HEK293 (cell line): ENCODE measurements around the gene TTC12.

Experiments
- IKZF3 ChIP-seq: fragments of 450-650 bp; IDR thresholded peaks from 2 replicates; pipeline ENCODE4 v1.5.0; 2018; ENCODE audit warnings: missing biosample characterization, mild to moderate bottlenecking, missing genetic modification characterization, moderate library complexity
- ZBTB1 ChIP-seq: fragments of 450-650 bp; formaldehyde crosslinking; IDR thresholded peaks from 2 replicates; pipeline ENCODE4 v1.5.1; 2016; ENCODE audit warnings: missing biosample characterization, missing genetic modification characterization
- ZBTB17 ChIP-seq: fragments of 450-650 bp; formaldehyde crosslinking; IDR thresholded peaks from 2 replicates; pipeline ENCODE4 v1.5.1; 2016; ENCODE audit warnings: missing biosample characterization, missing genetic modification characterization
- ZBTB21 ChIP-seq: fragments of 450-650 bp; formaldehyde crosslinking; IDR thresholded peaks from 2 replicates; pipeline ENCODE4 v1.5.1; 2017; ENCODE audit warnings: missing biosample characterization, missing genetic modification characterization
- ZBTB8A ChIP-seq: fragments of 450-650 bp; formaldehyde crosslinking; IDR thresholded peaks from 2 replicates; pipeline ENCODE4 v1.5.1; 2016; ENCODE audit warnings: missing biosample characterization, missing genetic modification characterization
- ZNF274 ChIP-seq, 2 experiments: fragments of 200-500 bp in 1 of 2; fragments of 450-650 bp in 1 of 2; sonication (Bioruptor generic) in 1 of 2; formaldehyde crosslinking in 1 of 2; IDR thresholded peaks; 2 replicates each; pipeline versions ENCODE4 v1.5.1 to v1.6.1; 2014 to 2016; ENCODE audit warnings: borderline replicate concordance in 1 of 2, inconsistent platforms in 1 of 2, low read length in 1 of 2, missing biosample characterization in 1 of 2, missing genetic modification characterization in 1 of 2
- ZNF571 ChIP-seq: fragments of 450-650 bp; formaldehyde crosslinking; IDR thresholded peaks from 2 replicates; pipeline ENCODE4 v1.5.0; 2017; ENCODE audit warnings: missing biosample characterization, missing genetic modification characterization
- ZNF792 ChIP-seq: fragments of 450-650 bp; formaldehyde crosslinking; IDR thresholded peaks from 2 replicates; pipeline ENCODE4 v1.5.1; 2016; ENCODE audit warnings: missing biosample characterization, missing genetic modification characterization
- TF ChIP-seq, protein P1 (sequence below): fragments of 450-650 bp; formaldehyde crosslinking; IDR thresholded peaks from 2 replicates; pipeline ENCODE4 v1.5.1; 2016; ENCODE audit warnings: missing biosample characterization, missing genetic modification characterization
- TF ChIP-seq, protein P2 (sequence below): fragments of 450-650 bp; formaldehyde crosslinking; IDR thresholded peaks from 2 replicates; pipeline ENCODE4 v1.5.1; 2016; ENCODE audit warnings: missing biosample characterization, missing genetic modification characterization
- TF ChIP-seq, protein P3 (sequence below): fragments of 450-650 bp; IDR thresholded peaks from 2 replicates; pipeline ENCODE4 v1.5.1; 2018; ENCODE audit warnings: missing biosample characterization, mild to moderate bottlenecking, missing genetic modification characterization

DNA sequence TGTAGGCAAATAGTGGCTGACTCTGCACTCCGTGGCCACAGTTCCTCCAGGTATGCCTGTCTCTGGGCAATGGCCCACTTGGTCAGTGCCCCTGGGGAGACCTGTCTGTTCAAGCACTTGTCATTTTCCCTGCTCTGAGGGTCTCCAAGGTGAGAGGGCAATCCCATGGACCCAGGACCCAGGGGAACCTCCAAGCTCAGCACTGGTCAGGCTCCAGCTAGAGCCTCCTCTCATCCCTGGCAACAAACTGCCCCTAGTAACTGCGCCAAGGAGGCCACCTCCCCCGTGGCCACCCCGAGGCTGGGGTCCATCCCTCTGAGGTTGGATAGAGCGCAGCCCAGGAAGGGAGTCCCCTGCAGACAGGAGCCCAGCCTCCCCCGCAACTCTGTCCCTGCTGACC, 72.5 kb downstream of the TTC12 start:
- TF ChIP-seq, protein P1, sequence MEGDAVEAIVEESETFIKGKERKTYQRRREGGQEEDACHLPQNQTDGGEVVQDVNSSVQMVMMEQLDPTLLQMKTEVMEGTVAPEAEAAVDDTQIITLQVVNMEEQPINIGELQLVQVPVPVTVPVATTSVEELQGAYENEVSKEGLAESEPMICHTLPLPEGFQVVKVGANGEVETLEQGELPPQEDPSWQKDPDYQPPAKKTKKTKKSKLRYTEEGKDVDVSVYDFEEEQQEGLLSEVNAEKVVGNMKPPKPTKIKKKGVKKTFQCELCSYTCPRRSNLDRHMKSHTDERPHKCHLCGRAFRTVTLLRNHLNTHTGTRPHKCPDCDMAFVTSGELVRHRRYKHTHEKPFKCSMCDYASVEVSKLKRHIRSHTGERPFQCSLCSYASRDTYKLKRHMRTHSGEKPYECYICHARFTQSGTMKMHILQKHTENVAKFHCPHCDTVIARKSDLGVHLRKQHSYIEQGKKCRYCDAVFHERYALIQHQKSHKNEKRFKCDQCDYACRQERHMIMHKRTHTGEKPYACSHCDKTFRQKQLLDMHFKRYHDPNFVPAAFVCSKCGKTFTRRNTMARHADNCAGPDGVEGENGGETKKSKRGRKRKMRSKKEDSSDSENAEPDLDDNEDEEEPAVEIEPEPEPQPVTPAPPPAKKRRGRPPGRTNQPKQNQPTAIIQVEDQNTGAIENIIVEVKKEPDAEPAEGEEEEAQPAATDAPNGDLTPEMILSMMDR = no peak
- TF ChIP-seq ZBTB8A (tag by site-specific recombination) = no peak
- no peak for TF ChIP-seq ZNF274 (IDR thresholded peaks at IDR 0.05; ENCODE audit: low read length)
- no peak for TF ChIP-seq ZNF274 (tag by site-specific recombination; IDR thresholded peaks at IDR 0.05; ENCODE audit: borderline replicate concordance)
- TF ChIP-seq, protein P2, sequence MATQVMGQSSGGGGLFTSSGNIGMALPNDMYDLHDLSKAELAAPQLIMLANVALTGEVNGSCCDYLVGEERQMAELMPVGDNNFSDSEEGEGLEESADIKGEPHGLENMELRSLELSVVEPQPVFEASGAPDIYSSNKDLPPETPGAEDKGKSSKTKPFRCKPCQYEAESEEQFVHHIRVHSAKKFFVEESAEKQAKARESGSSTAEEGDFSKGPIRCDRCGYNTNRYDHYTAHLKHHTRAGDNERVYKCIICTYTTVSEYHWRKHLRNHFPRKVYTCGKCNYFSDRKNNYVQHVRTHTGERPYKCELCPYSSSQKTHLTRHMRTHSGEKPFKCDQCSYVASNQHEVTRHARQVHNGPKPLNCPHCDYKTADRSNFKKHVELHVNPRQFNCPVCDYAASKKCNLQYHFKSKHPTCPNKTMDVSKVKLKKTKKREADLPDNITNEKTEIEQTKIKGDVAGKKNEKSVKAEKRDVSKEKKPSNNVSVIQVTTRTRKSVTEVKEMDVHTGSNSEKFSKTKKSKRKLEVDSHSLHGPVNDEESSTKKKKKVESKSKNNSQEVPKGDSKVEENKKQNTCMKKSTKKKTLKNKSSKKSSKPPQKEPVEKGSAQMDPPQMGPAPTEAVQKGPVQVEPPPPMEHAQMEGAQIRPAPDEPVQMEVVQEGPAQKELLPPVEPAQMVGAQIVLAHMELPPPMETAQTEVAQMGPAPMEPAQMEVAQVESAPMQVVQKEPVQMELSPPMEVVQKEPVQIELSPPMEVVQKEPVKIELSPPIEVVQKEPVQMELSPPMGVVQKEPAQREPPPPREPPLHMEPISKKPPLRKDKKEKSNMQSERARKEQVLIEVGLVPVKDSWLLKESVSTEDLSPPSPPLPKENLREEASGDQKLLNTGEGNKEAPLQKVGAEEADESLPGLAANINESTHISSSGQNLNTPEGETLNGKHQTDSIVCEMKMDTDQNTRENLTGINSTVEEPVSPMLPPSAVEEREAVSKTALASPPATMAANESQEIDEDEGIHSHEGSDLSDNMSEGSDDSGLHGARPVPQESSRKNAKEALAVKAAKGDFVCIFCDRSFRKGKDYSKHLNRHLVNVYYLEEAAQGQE (tag by site-specific recombination) = no peak
- no peak for TF ChIP-seq ZBTB1 (tag by site-specific recombination)
- TF ChIP-seq ZNF571 = no peak
- TF ChIP-seq, protein P3, sequence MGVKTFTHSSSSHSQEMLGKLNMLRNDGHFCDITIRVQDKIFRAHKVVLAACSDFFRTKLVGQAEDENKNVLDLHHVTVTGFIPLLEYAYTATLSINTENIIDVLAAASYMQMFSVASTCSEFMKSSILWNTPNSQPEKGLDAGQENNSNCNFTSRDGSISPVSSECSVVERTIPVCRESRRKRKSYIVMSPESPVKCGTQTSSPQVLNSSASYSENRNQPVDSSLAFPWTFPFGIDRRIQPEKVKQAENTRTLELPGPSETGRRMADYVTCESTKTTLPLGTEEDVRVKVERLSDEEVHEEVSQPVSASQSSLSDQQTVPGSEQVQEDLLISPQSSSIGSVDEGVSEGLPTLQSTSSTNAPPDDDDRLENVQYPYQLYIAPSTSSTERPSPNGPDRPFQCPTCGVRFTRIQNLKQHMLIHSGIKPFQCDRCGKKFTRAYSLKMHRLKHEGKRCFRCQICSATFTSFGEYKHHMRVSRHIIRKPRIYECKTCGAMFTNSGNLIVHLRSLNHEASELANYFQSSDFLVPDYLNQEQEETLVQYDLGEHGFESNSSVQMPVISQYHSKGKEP (tag by site-specific recombination) = no peak
- TF ChIP-seq IKZF3 = no peak
- no peak for TF ChIP-seq ZBTB21 (tag by site-specific recombination)
- TF ChIP-seq ZNF792 (tag by site-specific recombination) = no peak
- TF ChIP-seq ZBTB17 (tag by site-specific recombination) = no peak
